ENCODE results near the gene HES2.
"Not testable (repeated sequence)": the region's sequence is repeated elsewhere in the genome, so short reads cannot be mapped to it uniquely, and the experiment has no call there.

Gene HES2

DNA sequence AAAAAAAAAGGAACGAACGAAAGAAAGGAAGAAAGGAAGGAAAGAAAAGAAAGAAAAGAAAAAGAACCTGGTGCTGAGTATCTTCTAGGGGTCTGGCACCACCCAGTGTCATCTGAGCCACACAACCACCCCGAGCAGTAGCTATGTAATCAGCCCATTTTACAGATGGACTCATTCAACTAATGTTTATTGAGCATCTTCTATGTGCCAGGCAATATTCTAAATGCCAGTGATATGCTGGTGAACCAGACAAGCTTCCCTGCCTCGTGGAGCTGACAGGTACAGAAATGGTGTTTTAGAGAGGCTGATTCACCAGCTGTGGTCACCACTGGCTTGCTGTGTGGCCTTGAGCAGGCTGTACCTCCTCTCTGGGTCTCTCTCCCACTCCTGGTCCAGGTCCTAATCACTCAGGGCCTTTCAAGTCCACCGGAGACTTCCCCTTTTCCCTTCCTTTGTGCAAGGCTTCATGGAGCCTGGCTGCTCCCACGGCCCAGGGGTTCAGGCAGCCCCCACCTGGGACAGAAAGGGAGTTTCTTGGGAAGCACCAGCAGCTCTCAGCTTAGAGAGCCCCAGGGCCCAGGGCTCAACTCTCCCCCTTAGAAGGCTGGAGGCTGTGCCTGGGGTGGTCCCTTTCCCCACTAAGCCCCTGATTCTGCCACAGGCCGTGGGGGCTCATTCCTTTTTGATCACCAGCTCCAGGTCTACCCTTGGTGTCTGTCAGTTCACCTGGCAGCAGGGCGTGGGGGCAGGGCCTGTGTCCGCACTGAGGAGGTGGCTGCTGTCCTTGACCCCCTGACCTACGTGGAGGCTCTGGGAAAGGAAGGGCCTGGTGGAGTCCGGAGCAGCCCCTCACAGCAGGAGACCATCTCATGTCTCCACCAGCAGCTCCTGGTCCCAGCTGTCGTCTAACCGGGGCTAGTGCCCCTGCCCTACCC is 12.2 kb upstream of the HES2 start:
- not testable (repeated sequence) for H3K27me3 Mint-ChIP-seq; H3K4me3 Mint-ChIP-seq; H3K4me1 Mint-ChIP-seq (ENCODE audit: low read depth); H3K27ac Mint-ChIP-seq; H3K9me3 Mint-ChIP-seq (ENCODE audit: low read depth); H3K36me3 Mint-ChIP-seq

GRCh38 chr1:6429660-6430411 is 10.1 kb upstream of the HES2 start:
- not testable (repeated sequence) for H3K9me3 Mint-ChIP-seq (ENCODE audit: low read depth); H3K27ac Mint-ChIP-seq; H3K4me1 Mint-ChIP-seq (ENCODE audit: low read depth); H3K4me3 Mint-ChIP-seq; H3K36me3 Mint-ChIP-seq; H3K27me3 Mint-ChIP-seq

GRCh38 chr1:6428453-6428852 is 8.7 kb upstream of the HES2 start:
- H3K9me3 Mint-ChIP-seq (ENCODE audit: low read depth): not testable (repeated sequence)

DNA sequence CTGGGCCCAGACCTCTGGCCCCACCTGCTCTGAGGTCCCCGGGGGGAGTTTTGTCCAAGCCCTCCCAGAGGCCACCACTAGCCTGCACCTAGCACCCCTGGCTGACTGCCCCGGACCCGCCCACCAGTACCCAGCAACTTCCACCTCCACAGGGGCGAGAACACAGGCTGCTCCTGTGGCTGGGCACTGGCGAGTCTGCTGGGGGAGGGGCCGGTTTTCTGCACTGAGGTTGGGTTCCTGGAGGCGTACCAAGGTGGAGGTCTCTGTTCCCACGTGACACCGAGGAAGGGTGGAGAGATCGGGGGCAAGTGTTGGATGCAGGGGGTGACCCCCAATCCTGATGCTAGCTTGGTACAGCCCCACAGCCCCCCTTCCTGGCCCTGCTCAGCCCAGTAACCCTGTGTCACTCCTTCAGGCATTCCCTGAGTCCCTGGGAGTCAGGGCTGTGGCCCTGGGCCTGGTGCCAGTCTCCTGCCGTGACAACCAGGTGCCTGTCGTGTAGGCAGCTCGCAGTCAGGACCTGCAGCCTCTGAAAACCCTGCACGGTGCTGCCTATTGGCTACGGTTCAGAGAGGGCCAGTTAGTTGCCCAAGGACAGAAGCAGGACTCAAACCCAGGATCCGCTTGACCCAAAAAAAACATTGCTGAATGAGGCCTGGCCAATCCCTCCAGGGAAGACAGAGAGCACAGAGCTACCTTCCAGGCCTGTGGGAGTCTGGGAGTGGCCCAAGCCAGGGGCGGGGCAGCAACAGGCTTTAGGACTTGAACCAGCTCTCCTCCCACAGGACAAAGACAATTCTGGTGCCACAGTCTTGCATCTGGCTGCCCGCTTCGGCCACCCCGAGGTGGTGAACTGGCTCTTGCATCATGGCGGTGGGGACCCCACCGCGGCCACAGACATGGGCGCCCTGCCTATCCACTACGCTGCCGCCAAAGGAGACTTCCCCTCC is 8.0 kb upstream of the HES2 start:
- Mint-ChIP-seq H3K4me3 (no peak overlapping the region), H3K4me1 (ENCODE audit: low read depth) (peaks cover 7% of the 10 kb centered on the region), H3K27me3 (peaks cover 6% of the 10 kb centered on the region), H3K9me3 (ENCODE audit: low read depth) (no peaks in the 10 kb centered on the region), H3K36me3 (no peaks in the 10 kb centered on the region), H3K27ac (no peak overlapping the region)

More at GRCh38 chr1:6428453-6428852, 8.7 kb upstream of the HES2 start:
- H3K36me3 Mint-ChIP-seq; H3K27ac Mint-ChIP-seq; H3K4me1 Mint-ChIP-seq (ENCODE audit: low read depth); H3K4me3 Mint-ChIP-seq; H3K27me3 Mint-ChIP-seq: not testable (repeated sequence)

DNA sequence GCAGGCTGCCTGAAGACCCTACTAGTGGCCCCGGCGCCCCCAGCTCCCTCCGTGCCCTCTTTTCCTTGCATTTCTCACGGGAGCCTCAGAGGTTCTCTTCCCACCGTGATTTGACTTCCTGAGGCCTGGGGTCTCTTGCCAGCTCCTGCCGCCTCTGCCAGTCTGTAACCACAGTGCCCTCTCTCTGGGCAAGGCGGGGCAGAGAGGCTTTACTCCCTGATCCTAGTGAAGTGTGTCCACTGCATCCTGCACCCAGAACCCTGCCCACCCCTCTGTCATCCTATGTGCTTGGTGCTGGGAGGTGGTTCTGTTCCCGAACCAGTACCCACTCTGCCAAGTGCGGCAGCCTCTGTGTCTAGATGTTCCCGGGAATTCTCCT is 7.2 kb upstream of the HES2 start:
- Mint-ChIP-seq H3K27ac (no peak overlapping the region), H3K4me1 (ENCODE audit: low read depth) (peaks cover 7% of the 10 kb centered on the region), H3K9me3 (ENCODE audit: low read depth) (no peaks in the 10 kb centered on the region), H3K36me3 (no peaks in the 10 kb centered on the region), H3K27me3 (peaks cover 7% of the 10 kb centered on the region), H3K4me3 (no peak overlapping the region)

DNA sequence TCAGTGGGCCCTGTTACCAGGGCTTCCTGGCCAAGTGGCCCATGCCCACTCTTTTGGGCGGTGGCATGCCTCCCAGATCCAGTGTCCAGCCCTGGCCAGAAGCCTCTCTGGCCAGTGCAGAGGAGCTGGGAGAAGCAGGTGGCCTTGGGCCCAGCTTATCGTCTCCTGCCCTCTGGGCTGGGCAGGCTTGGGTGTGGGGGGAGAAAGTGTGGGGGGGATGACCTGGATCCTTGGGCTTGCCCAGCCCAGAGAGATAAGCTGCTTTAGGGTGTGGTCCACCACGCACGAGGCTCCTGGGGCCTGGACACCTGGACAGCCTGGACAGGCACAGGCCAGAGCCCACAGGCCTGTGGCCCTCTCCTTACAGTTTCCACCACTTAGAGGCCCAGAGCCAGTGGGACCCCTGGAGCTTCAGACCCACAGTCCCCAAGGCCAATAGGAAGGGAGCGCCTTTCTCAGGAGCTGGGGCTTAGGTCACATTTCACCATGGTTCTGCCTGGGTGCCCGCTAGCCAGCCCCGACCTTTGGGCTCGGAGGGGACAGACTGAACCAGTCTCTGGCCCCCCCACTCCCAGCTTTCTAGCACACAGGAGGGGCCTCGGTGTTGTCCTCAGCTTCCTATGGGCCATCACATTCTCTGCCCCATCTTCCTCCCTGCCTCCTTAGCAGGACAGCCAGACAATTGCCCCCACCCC is 6.7 kb upstream of the HES2 start:
- peaks cover 7% of the 10 kb centered on the region for H3K4me1 Mint-ChIP-seq (ENCODE audit: low read depth)
- peaks cover 12% of the 10 kb centered on the region for H3K27me3 Mint-ChIP-seq
- H3K9me3 Mint-ChIP-seq (ENCODE audit: low read depth): no peaks in the 10 kb centered on the region
- H3K4me3 Mint-ChIP-seq: no peak overlapping the region
- H3K27ac Mint-ChIP-seq: no peak overlapping the region
- H3K36me3 Mint-ChIP-seq: no peaks in the 10 kb centered on the region

GRCh38 chr1:6425658-6426057 is 5.9 kb upstream of the HES2 start:
- Mint-ChIP-seq H3K27ac (no peak overlapping the region), H3K4me1 (ENCODE audit: low read depth) (peaks cover 7% of the 10 kb centered on the region), H3K27me3 (peaks cover 14% of the 10 kb centered on the region), H3K36me3 (no peaks in the 10 kb centered on the region), H3K9me3 (ENCODE audit: low read depth) (no peaks in the 10 kb centered on the region), H3K4me3 (no peak overlapping the region)

GRCh38 chr1:6424619-6425593 is 5.2 kb upstream of the HES2 start, which contains the start of gene ESPN:
Gene ESPN (plus strand): TSS chr1:6424776. CDS start chr1:6424956, 180 bp downstream.
- Mint-ChIP-seq H3K9me3 (ENCODE audit: low read depth) (no peaks in the 10 kb centered on the region), H3K27ac (peak within 1 kb of the TSS; percentile 41), H3K4me1 (ENCODE audit: low read depth) (peaks cover 8% of the 10 kb centered on the region), H3K27me3 (peaks cover 12% of the 10 kb centered on the region), H3K4me3 (peak within 1 kb of the TSS; percentile 63), H3K36me3 (no peaks in the 10 kb centered on the region)

- peaks cover 12% of the 10 kb centered on the region for H3K27me3 Mint-ChIP-seq
- peaks cover 9% of the 10 kb centered on the region for H3K4me1 Mint-ChIP-seq (ENCODE audit: low read depth)
- H3K27ac Mint-ChIP-seq: peak overlapping the region; percentile 41
- H3K9me3 Mint-ChIP-seq (ENCODE audit: low read depth): no peaks in the 10 kb centered on the region
- peak overlapping the region; percentile 63 for H3K4me3 Mint-ChIP-seq
- H3K36me3 Mint-ChIP-seq: no peaks in the 10 kb centered on the region
Observed at GRCh38 chr1:6424000-6424565, 4.4 kb upstream of the HES2 start.

DNA sequence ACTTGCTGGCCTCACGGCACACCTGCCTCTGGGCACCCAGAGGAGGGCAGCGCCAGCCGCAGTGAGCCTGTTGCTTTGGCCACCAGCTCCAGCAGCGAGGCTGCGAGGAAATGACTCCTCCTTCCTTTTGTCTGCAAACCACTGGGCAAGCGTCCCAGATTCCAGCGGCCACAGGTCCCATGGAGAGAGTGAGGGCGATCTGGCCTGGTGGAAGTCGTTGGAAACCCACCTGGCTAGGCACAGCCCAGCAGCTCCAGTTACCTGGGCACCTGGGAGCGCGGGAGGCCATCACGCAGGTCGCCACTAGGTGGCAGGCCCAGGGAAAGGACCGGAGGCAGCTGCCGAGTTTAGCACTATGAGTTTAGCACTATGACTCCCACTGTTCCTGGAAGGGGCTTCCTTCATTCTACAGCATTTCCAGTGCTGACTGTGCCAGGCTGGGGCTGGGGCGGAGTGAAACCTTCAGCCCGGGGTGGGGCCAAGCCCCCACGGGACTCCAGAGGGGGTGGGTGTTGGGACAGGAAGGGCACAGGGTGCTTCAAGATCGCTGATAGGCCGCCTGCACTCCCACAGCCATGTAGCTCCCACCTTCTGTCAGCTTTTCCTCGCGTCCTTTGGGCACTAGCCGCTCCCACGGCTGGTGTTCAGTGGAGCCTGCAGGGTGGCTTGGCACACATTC is 3.7 kb upstream of the HES2 start:
- Mint-ChIP-seq H3K27ac (no peak overlapping the region), H3K4me1 (ENCODE audit: low read depth) (peaks cover 10% of the 10 kb centered on the region), H3K27me3 (peaks cover 12% of the 10 kb centered on the region), H3K9me3 (ENCODE audit: low read depth) (no peaks in the 10 kb centered on the region), H3K4me3 (peak overlapping the region; percentile 63), H3K36me3 (no peaks in the 10 kb centered on the region)

DNA sequence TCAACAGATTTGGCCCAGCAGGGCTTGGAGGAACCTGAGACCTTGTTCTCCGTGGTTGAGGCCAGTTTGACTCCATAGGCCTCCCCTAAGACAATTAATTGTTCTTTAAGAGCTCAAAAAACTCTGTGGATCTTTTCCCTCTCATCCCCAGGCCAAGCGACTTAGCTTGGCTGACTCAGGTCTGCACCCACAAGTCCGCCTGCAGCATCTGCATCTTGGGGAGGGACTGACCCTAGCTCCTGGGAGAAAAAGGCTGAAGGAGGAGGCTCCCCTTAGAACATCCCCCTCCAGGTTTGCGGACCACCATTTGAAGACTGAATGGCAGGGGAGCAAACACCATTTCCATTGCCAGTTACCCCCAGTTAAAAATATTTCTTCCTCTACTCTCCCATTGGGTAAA is 1.5 kb upstream of the HES2 start:
- Mint-ChIP-seq H3K9me3 (ENCODE audit: low read depth) (no peaks in the 10 kb centered on the region), H3K27me3 (peaks cover 21% of the 10 kb centered on the region), H3K4me1 (ENCODE audit: low read depth) (peaks cover 10% of the 10 kb centered on the region), H3K4me3 (peak overlapping the region; percentile 22), H3K36me3 (no peaks in the 10 kb centered on the region), H3K27ac (no peak overlapping the region)

DNA sequence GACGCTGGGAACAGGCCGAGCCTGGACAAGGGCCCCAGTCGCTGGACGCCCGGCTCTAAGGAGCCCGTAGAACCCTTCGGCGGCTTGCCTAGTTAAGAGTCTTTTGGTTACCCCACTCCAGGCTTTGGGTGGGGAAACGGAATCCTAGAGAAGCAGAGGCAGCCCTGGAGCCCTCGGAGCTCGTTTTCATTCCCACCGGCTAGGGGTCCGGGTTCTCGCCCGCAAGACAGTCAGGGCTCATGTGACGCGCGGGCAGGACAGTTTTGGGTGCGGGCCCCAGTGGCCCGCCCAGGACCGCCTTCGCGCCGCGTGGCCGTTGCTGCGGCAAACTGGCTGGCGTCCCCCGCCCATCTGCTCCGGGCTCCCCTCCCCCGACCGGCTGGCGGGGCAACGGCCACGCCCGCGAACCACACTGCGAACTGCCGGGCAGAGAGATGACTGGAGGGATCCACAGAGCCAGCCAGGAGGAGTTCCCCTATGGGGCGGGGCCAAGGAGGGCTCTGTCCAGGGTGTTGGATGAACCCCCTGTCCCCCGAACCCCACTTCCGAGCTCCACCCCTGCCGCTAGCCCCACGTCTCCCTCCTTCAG is 829 bp upstream of the HES2 start:
- Mint-ChIP-seq H3K36me3 (no peaks in the 10 kb centered on the region), H3K4me1 (ENCODE audit: low read depth) (peaks cover 10% of the 10 kb centered on the region), H3K4me3 (peak overlapping the region; percentile 63), H3K27me3 (peaks cover 28% of the 10 kb centered on the region), H3K27ac (no peak overlapping the region), H3K9me3 (ENCODE audit: low read depth) (no peaks in the 10 kb centered on the region)

Measured in activated naive CD8-positive, alpha-beta T cell (primary cell).